GM13977 (cell line): ENCODE results near the gene CUX1.
"Not testable (repeated sequence)": the region's sequence is repeated elsewhere in the genome, so short reads cannot be mapped to it uniquely, and the experiment has no call there.

ENCODE experiments used
- DNase-seq: peaks from one replicate; pipeline ENCODE4 v3.0.0; 2012; ENCODE audit warnings: low spot score
- in situ Hi-C: fragments of 300-500 bp; cut with MboI; formaldehyde crosslinking; loops from one replicate; pipeline ENCODE4 v1.12.0; 2022; ENCODE audit warnings: low sequenced_read_pairs, low pct_unique_long_range_greater_than_20kb, mixed read lengths, inconsistent platforms; ENCODE audit not compliant: unreplicated experiment
- TF ChIP-seq, protein P1 (sequence below): IDR thresholded peaks from 2 replicates; pipeline ENCODE4 v1.5.1; 2012; ENCODE audit warnings: mild to moderate bottlenecking, control low read depth; ENCODE audit not compliant: insufficient read depth; ENCODE audit errors: extremely low read depth, missing control alignments

Gene CUX1

DNA sequence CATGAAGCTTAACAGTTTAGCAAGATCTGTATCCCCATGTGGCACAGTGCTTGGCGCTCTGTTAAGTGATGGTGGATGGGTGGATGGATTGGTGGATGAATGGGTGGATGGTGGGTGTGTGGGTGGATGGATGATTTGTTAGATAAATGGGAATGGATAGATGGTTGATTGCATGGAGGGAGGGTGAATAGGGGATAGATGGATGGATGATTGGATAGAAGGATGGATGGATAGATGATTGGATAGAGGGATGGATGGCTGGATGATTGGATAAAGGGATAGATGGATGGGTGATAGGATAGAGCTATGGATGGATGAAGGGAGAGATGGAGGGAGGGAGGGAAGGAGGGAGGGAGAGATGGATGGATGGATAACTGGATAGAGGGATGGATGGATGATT is 229.7 kb downstream of the CUX1 start:
- DNase-seq = no peak
- TF ChIP-seq, protein P1, sequence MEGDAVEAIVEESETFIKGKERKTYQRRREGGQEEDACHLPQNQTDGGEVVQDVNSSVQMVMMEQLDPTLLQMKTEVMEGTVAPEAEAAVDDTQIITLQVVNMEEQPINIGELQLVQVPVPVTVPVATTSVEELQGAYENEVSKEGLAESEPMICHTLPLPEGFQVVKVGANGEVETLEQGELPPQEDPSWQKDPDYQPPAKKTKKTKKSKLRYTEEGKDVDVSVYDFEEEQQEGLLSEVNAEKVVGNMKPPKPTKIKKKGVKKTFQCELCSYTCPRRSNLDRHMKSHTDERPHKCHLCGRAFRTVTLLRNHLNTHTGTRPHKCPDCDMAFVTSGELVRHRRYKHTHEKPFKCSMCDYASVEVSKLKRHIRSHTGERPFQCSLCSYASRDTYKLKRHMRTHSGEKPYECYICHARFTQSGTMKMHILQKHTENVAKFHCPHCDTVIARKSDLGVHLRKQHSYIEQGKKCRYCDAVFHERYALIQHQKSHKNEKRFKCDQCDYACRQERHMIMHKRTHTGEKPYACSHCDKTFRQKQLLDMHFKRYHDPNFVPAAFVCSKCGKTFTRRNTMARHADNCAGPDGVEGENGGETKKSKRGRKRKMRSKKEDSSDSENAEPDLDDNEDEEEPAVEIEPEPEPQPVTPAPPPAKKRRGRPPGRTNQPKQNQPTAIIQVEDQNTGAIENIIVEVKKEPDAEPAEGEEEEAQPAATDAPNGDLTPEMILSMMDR = no peak
- in situ Hi-C loops = no loop called here

DNA sequence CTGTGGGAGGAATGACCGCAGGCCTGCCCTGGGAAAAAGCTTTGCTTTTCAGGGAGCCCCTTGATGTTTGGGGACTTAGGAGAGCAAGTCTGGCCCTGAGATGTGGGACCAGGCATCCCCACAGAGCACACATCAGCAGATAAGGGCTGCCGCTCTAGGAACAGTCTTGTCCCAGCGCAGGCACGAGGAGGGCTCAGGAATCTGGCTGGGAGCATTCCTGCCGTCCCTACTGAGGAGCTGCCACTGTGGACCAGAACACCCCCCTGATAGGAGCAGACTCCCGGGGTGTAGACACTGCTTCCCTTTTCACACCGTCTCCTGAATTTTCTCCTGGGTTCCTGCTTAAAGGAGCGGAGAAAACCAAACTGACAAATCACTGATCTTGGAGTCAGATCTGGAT is 232.3 kb downstream of the CUX1 start:
- TF ChIP-seq, protein P1 = no peak
- DNase-seq = no peak
- in situ Hi-C loops = no loop called here

DNA sequence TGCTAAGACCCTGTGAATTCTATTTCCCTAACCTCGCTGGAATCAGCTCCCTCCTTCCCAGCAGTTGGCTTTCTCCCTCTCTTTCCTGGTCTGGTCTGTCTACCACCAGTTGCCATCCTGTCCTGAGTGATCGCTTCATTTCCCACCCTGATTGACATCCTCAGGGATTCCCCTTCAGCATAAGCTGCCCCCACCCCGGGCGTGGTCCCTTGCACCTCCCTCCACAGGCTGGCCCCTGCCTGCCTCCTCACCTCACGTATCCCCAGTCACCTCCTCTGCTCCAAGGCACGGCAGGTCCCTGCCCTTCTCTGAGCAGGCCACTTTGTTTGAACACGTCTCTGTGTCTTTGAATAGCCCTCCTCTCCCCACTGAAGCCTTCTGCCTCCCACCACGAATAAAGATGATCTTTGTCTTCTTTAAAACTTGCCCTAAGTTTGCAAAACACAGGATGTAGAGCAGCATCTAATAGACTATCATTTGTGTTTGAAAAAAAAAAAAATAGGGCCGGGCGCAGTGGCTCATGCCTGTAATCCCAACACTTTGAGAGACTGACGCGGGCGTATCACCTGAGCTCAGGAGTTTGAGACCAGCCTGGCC is 233.5 kb downstream of the CUX1 start:
- in situ Hi-C loops = no loop called here
- TF ChIP-seq, protein P1 = no peak
- DNase-seq = no peak

DNA sequence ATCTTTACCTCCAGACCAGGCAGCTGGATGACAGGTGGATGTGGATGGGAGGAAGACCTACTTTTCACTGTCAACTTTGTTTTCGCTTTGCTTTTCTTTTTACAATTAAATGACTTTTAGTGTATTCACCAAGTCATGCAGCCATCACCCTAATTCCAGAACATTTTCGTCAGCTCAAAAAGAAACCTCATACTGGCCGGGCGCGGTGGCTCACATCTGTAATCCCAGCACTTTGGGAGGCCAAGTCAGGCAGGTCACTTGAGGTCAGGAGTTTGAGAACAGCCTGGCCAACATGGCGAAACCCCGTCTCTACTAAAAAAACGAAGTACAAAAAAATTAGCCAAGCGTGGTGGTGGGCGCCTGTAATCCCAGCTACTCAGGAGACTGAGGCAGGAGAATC is 234.3 kb downstream of the CUX1 start:
- in situ Hi-C loops, DNase-seq: not testable (repeated sequence)

DNA sequence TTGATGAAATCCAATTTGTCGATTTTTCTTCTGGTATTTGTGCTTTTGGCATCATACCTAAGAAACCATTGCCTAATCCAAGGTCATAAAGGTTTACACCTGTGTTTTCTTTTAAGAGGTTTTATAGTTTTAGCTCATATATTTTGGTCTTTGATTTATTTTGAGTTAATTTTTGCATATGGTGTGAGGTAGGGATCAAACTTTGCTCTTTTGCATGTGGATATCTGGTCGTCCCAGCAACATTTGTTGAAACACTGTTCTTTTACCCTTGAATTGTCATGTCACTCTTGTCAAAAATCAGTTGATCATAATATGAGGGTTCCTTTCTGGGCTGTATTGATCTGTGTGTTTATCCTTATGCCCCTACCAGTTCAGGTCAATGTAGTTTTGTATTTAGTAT is 236.7 kb downstream of the CUX1 start:
- TF ChIP-seq, protein P1 = no peak
- in situ Hi-C loops = no loop called here
- DNase-seq = no peak

DNA sequence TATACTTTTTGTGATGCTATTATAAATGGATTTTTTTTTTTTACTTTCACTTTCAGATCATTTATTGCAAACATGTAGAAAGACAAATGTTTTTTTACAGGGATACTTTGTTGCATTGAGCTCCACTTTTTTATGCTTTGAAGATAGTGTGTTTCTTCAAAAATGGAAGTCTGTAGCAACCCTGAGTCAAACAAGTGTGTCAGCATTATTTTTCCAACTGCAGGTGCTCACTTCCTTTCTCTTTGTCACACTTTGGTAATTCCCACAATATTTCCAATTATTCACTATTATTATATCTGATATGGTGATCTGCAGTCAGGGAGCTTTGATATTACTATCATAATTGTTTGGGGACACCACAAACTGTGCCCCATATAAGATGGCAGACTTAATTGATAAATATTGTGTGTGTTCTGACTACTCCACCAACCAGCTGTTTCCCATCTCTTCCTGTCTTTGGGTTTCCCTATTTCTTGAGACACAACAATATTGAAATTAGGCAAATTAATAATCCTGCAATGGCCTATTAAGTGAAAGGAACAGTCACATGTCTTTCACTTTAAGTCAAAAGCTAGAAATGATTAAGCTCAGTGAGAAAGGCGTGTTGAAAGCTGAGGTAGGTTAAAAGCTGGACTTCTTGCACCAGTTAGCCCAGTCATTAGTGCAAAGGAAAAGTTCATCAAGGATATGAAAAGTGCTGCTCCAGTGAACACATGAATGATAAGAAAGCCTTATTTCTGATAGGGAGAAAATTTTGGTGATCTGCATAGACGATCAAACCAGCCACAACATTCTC is 238.0 kb downstream of the CUX1 start:
- in situ Hi-C loops = no loop called here
- TF ChIP-seq, protein P1 = no peak
- DNase-seq = no peak

DNA sequence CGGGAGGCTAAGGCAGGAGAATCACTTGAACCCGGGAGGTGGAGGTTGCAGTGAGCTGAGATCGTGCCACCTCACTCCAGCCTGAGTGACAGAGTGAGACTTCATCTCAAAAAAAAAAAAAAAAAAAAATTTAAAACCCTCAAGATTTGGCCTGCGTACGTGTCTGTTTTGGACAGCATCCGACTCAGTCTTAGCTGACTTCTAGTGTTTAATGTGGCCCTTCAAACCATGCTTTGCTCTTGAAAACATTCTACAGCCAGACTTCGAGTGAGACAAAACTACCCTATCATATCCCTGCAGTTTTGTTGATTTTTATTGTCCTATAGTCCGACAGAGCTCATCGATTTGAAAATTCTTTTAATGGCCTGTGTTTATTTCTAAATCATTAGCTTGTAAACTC is 242.1 kb downstream of the CUX1 start:
- in situ Hi-C loops = no loop called here
- TF ChIP-seq, protein P1 = no peak
- DNase-seq = no peak
